ENCODE measurements around the gene OR2T11. TPM values are rescaled to one million over a fixed set of nuclear protein-coding genes. Genes with fewer than 3 reads are reported as not detected.
"Not testable (repeated sequence)": the region's sequence is repeated elsewhere in the genome, so short reads cannot be mapped to it uniquely, and the experiment has no call there.

The OR2T11 gene
- total RNA-seq, 2 experiments from 2014 or later: not detected

DNA sequence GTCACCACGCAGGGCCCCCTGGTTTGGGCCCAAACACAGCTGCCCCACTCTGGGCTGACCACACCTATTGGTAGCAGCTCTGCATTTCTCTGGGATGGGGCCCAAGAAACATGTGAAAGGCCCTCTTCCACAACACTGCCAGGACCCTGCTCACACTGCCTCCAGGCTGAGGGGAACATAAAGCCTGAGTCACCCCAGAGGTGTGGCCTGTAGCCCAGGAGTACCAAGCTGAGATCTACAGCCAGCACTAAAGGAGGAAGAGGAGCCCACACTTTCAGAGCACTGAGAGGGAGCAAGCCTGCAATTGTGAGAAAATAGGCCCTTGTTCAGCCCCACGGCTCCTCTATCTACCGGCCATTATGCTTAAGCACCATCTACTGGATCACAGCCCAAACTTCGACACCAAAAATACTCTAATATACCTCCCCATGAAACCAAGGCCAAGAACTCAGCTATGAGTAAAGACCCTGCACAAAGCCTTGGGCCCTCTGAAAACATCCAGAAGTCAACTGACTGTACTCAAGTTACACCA, 22.9 kb downstream of the OR2T11 start:
- Mint-ChIP-seq H3K36me3 (ENCODE audit: low read depth) (no peaks in the 10 kb centered on the region), H3K4me3 (no peak overlapping the region), H3K27ac (no peak overlapping the region), H3K4me1 (ENCODE audit: low read depth) (peaks cover 29% of the 10 kb centered on the region), H3K27me3 (ENCODE audit: low read depth) (no peaks in the 10 kb centered on the region), H3K9me3 (no peaks in the 10 kb centered on the region)
- intact Hi-C loops (cut with micrococcal nuclease): loop anchor here (1.0 to 5.0 kb wide), 3 partner anchors 131 to 215 kb away; partner anchors contain the start of gene SH3BP5L
- DNase-seq: peak; percentile 53
- CTCF ChIA-PET: interaction anchor here (0.6 to 1.3 kb wide), 4 partner anchors 10 to 211 kb away, joined by 3 to 5 read pairs (median 3); no protein-coding TSS in a partner anchor

GRCh38 chr1:248610301-248610700, 24.6 kb downstream of the OR2T11 start:
- Mint-ChIP-seq H3K36me3 (ENCODE audit: low read depth) (no peaks in the 10 kb centered on the region), H3K4me3 (no peak overlapping the region), H3K4me1 (ENCODE audit: low read depth) (peaks cover 29% of the 10 kb centered on the region), H3K27me3 (ENCODE audit: low read depth) (no peaks in the 10 kb centered on the region), H3K27ac (no peak overlapping the region), H3K9me3 (no peaks in the 10 kb centered on the region)
- CTCF ChIA-PET: interaction anchor here (1.2 to 1.5 kb wide), 2 partner anchors 9 to 76 kb away, joined by 3 to 6 read pairs; no protein-coding TSS in a partner anchor
- no peak for DNase-seq
- intact Hi-C loops (cut with micrococcal nuclease): loop anchor here (5.0 kb wide), 1 partner anchor 217 kb away; the partner anchor contains the start of gene SH3BP5L

DNA sequence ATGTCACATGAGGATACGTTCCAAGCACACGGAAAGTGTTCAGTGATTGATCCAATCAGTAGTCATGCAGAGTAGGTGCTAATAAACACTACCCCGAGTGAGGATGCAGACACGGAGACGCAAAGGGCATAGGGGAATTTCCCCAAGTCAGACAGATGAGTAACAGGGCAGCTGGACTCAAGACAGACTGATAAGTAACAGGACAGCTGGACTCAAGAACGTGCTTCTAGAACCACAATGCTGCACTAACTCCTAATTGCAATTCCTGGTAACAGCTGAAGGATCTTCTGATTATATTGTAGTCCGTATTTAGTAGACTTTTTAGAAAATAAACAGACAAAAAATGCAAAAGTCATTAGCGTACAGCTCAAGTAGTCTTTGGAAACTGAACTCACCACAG, 35.5 kb downstream of the OR2T11 start:
- intact Hi-C loops (cut with micrococcal nuclease): no loop called here
- Mint-ChIP-seq H3K27me3 (ENCODE audit: low read depth) (no peaks in the 10 kb centered on the region), H3K4me3 (no peak overlapping the region), H3K36me3 (ENCODE audit: low read depth) (no peaks in the 10 kb centered on the region), H3K9me3 (no peaks in the 10 kb centered on the region), H3K4me1 (ENCODE audit: low read depth) (peaks cover 7% of the 10 kb centered on the region), H3K27ac (no peak overlapping the region)
- no peak for DNase-seq
- CTCF ChIA-PET: no interaction called here

- intact Hi-C loops (cut with micrococcal nuclease): no loop called here
- Mint-ChIP-seq H3K4me1 (ENCODE audit: low read depth) (peaks cover 7% of the 10 kb centered on the region), H3K27ac (no peak within 1 kb of the TSS), H3K36me3 (ENCODE audit: low read depth) (no peaks in the 10 kb centered on the region), H3K4me3 (no peak within 1 kb of the TSS), H3K27me3 (ENCODE audit: low read depth) (no peaks in the 10 kb centered on the region), H3K9me3 (no peaks in the 10 kb centered on the region)
- no peak for DNase-seq
- CTCF ChIA-PET: no interaction called here
Observed at GRCh38 chr1:248597589-248597988, 37.3 kb downstream of the OR2T11 start, which contains the start of gene OR2T10. Gene OR2T10, minus strand, starts transcription at chr1:248597700. Its CDS starts 3,932 bp downstream, at chr1:248593768.

DNA sequence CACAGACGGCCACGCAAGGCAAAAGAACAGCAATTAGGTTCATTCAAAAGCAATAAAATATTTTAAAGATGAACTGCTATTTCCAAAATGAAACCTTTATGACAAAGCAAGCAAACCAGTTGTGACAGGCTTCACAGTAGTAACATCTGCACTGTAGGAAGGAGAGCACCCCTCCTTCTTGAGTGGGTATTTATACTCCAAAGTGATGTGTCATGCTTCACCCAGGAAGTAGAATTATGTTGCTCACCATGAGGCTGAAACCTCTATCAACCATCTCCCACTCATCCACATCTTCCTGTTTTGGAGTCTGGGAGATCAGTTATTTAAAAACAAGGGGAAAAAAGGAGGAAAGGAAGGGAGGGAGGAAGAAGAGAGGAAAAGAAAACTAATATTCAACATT, 38.3 kb downstream of the OR2T11 start:
- Mint-ChIP-seq H3K4me1 (ENCODE audit: low read depth) (peaks cover 7% of the 10 kb centered on the region), H3K4me3 (no peak overlapping the region), H3K27me3 (ENCODE audit: low read depth) (no peaks in the 10 kb centered on the region), H3K27ac (no peak overlapping the region), H3K36me3 (ENCODE audit: low read depth) (no peaks in the 10 kb centered on the region), H3K9me3 (no peaks in the 10 kb centered on the region)
- intact Hi-C loops (cut with micrococcal nuclease): no loop called here
- no peak for DNase-seq
- CTCF ChIA-PET: no interaction called here

DNA sequence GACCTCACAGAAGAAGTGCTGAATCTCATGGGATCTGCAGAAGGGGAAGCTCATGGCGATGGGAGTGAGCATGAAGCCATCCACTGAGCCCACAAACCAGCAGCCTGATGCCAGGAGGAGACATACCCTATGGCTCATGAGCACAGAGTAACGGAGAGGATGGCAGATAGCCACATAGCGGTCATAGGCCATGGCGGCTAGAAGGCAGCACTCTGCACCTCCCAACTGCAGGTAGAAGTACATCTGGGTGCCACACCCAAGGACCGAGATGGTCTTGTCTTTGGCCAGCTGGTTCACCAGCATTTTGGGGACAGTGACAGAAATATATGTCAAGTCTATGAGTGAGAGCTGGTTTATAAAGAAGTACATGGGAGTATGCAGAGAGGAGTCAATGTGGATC, 41.7 kb downstream of the OR2T11 start:
- DNase-seq: no peak
- H3K4me3 Mint-ChIP-seq: no peak overlapping the region
- no peaks in the 10 kb centered on the region for H3K9me3 Mint-ChIP-seq
- CTCF ChIA-PET: interaction anchor here (0.6 kb wide), 1 partner anchor 176 kb away, joined by 3 read pairs; no protein-coding TSS in a partner anchor
- H3K4me1 Mint-ChIP-seq (ENCODE audit: low read depth): peaks cover 7% of the 10 kb centered on the region
- H3K27me3 Mint-ChIP-seq (ENCODE audit: low read depth): no peaks in the 10 kb centered on the region
- intact Hi-C loops (cut with micrococcal nuclease): no loop called here
- no peaks in the 10 kb centered on the region for H3K36me3 Mint-ChIP-seq (ENCODE audit: low read depth)
- no peak overlapping the region for H3K27ac Mint-ChIP-seq

DNA sequence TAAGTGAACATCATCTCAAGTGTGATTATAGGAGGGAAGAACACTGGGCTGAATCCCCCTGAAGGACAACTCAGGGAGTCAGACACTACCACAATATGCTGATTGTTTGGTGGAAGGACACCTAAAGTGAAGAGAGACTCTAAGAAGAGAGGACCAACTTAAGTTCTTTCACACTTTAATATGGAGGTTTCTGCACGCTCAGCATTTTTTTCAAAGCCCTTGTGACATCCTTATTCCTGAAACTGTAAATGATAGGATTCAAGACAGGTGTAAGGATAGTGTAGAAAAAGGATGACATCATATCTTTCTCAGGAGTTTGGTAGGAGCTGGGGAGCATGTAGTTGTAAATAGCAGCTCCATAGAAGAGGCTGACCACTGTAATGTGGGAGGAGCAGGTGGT, 42.2 kb downstream of the OR2T11 start:
- intact Hi-C loops (cut with micrococcal nuclease): no loop called here
- no peaks in the 10 kb centered on the region for H3K9me3 Mint-ChIP-seq

GRCh38 chr1:248590055-248590454, 44.8 kb downstream of the OR2T11 start:
- no peak overlapping the region for H3K27ac Mint-ChIP-seq
- no peaks in the 10 kb centered on the region for H3K36me3 Mint-ChIP-seq (ENCODE audit: low read depth)
- H3K27me3 Mint-ChIP-seq (ENCODE audit: low read depth): no peaks in the 10 kb centered on the region

More for the DNA sequence above, 42.2 kb downstream of the OR2T11 start:
- peaks cover 7% of the 10 kb centered on the region for H3K4me1 Mint-ChIP-seq (ENCODE audit: low read depth)
- no peak overlapping the region for H3K4me3 Mint-ChIP-seq
- no peaks in the 10 kb centered on the region for H3K27me3 Mint-ChIP-seq (ENCODE audit: low read depth)
- CTCF ChIA-PET: no interaction called here
- no peak for DNase-seq
- H3K27ac Mint-ChIP-seq: no peak overlapping the region
- no peaks in the 10 kb centered on the region for H3K36me3 Mint-ChIP-seq (ENCODE audit: low read depth)

DNA sequence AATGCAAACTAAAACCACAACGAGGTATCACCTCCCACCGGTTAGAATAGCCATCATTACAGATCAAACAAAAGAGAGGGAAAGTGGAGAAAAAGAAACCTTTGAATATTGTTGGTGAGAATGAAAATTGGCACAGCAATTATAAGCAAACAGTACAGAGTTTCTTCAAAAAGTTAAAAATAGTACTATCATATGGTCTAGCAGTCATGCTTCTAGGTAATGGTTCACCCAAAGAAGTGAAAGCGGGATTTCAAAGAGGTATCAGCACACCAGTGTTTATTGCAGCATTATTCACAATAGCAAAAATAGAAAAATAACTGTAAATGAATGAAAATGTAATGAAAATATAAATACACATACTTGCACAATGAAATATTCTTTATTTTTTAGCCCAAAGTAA, 45.6 kb downstream of the OR2T11 start:
- CTCF ChIA-PET: no interaction called here
- intact Hi-C loops (cut with micrococcal nuclease): no loop called here
- H3K27me3 Mint-ChIP-seq (ENCODE audit: low read depth): no peaks in the 10 kb centered on the region
- H3K36me3 Mint-ChIP-seq (ENCODE audit: low read depth): no peaks in the 10 kb centered on the region
- H3K4me1 Mint-ChIP-seq (ENCODE audit: low read depth): no peaks in the 10 kb centered on the region
- H3K9me3 Mint-ChIP-seq: no peaks in the 10 kb centered on the region
- H3K27ac Mint-ChIP-seq: no peak overlapping the region
- DNase-seq: no peak
- no peak overlapping the region for H3K4me3 Mint-ChIP-seq

More at GRCh38 chr1:248590055-248590454, 44.8 kb downstream of the OR2T11 start:
- CTCF ChIA-PET: no interaction called here
- intact Hi-C loops (cut with micrococcal nuclease): no loop called here
- H3K4me3 Mint-ChIP-seq: no peak overlapping the region
- no peaks in the 10 kb centered on the region for H3K9me3 Mint-ChIP-seq
- DNase-seq: no peak
- no peaks in the 10 kb centered on the region for H3K4me1 Mint-ChIP-seq (ENCODE audit: low read depth)

DNA sequence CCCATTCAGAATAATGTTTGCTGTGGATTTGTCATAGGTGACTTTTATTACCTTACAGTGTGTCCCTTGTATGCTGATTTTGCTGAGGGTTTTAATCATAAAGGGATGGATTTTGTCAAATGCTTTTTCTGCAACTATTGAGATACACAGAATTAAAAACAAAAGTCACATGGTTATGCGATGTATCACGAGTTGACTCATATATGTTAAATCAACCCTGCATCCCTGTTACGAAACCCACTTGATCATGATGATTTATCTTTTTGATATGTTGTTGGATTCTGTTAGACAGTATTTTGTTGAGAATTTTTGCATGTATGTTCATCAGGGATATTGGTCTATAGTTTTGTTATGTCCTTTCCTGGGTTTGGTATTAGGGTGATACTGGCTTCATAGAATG, 49.6 kb downstream of the OR2T11 start:
- no peak for DNase-seq
- H3K4me3 Mint-ChIP-seq: no peak overlapping the region
- no peaks in the 10 kb centered on the region for H3K9me3 Mint-ChIP-seq
- H3K36me3 Mint-ChIP-seq (ENCODE audit: low read depth): no peaks in the 10 kb centered on the region
- H3K27ac Mint-ChIP-seq: no peak overlapping the region
- no peaks in the 10 kb centered on the region for H3K4me1 Mint-ChIP-seq (ENCODE audit: low read depth)
- H3K27me3 Mint-ChIP-seq (ENCODE audit: low read depth): no peaks in the 10 kb centered on the region
- CTCF ChIA-PET: interaction anchor here (0.6 kb wide), 1 partner anchor 173 kb away, joined by 4 read pairs; no protein-coding TSS in a partner anchor
- intact Hi-C loops (cut with micrococcal nuclease): no loop called here

- Mint-ChIP-seq H3K4me1 (ENCODE audit: low read depth) (peaks cover 7% of the 10 kb centered on the region), H3K27me3 (ENCODE audit: low read depth) (no peaks in the 10 kb centered on the region), H3K36me3 (ENCODE audit: low read depth) (no peaks in the 10 kb centered on the region), H3K4me3 (no peak overlapping the region), H3K27ac (peak overlapping the region; percentile 41), H3K9me3 (peaks cover 5% of the 10 kb centered on the region)
- CTCF ChIA-PET: interaction anchor here (0.7 kb wide), 1 partner anchor 387 kb away, joined by 3 read pairs; no protein-coding TSS in a partner anchor
- intact Hi-C loops (cut with micrococcal nuclease): no loop called here
- no peak for DNase-seq
Observed at GRCh38 chr1:248576260-248576980, 58.5 kb downstream of the OR2T11 start.

GRCh38 chr1:248574657-248575056, 60.2 kb downstream of the OR2T11 start, which contains the start of gene OR2T34:
Gene OR2T34, minus strand, starts transcription at chr1:248574757. Its CDS starts 0 bp downstream, at chr1:248574757.
- peaks cover 11% of the 10 kb centered on the region for H3K4me1 Mint-ChIP-seq (ENCODE audit: low read depth)
- not testable (repeated sequence) for H3K36me3 Mint-ChIP-seq (ENCODE audit: low read depth)

DNA sequence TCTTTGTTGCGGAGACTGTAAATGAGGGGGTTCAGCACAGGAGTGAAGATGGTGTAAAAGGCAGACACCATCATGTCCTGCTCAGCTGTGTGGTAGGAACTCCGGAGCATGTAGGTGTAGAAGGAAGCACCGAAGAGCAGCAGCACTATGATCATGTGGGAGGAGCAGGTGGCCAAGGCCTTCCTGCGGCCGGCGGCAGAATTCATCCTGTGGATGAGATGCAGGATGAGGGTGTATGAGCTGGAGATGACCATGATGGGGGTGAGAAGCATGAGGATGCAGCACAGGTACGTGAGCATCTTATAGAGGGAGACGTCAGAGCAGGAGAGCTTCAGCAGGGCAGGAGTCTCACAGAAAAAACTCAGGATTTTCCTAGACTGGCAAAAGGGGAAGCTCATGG, 61.0 kb downstream of the OR2T11 start:
- intact Hi-C loops (cut with micrococcal nuclease); H3K27ac Mint-ChIP-seq; CTCF ChIA-PET; H3K9me3 Mint-ChIP-seq; H3K4me3 Mint-ChIP-seq; H3K36me3 Mint-ChIP-seq (ENCODE audit: low read depth); H3K27me3 Mint-ChIP-seq (ENCODE audit: low read depth); DNase-seq: not testable (repeated sequence)
- H3K4me1 Mint-ChIP-seq (ENCODE audit: low read depth): peaks cover 14% of the 10 kb centered on the region

More at GRCh38 chr1:248574657-248575056, 60.2 kb downstream of the OR2T11 start, which contains the start of gene OR2T34:
- H3K9me3 Mint-ChIP-seq; CTCF ChIA-PET; DNase-seq; H3K27ac Mint-ChIP-seq; intact Hi-C loops (cut with micrococcal nuclease); H3K4me3 Mint-ChIP-seq; H3K27me3 Mint-ChIP-seq (ENCODE audit: low read depth): not testable (repeated sequence)

All from activated naive CD4-positive, alpha-beta T cell treated with anti-CD3 and anti-CD28 coated beads for 36 hours (primary cell).